GDM1 (cell line): ENCODE measurements around the gene ADAMTS17.

Source experiments
- DNase-seq: peaks from one replicate; lab custom pipeline; 2025; lab: John Stamatoyannopoulos, UW

ADAMTS17 gene

GRCh38 chr15:100053474-100054121 is 288.2 kb downstream of the ADAMTS17 start:
- DNase-seq: no peak

GRCh38 chr15:100052716-100053473 is 288.9 kb downstream of the ADAMTS17 start:
- no peak for DNase-seq

DNA sequence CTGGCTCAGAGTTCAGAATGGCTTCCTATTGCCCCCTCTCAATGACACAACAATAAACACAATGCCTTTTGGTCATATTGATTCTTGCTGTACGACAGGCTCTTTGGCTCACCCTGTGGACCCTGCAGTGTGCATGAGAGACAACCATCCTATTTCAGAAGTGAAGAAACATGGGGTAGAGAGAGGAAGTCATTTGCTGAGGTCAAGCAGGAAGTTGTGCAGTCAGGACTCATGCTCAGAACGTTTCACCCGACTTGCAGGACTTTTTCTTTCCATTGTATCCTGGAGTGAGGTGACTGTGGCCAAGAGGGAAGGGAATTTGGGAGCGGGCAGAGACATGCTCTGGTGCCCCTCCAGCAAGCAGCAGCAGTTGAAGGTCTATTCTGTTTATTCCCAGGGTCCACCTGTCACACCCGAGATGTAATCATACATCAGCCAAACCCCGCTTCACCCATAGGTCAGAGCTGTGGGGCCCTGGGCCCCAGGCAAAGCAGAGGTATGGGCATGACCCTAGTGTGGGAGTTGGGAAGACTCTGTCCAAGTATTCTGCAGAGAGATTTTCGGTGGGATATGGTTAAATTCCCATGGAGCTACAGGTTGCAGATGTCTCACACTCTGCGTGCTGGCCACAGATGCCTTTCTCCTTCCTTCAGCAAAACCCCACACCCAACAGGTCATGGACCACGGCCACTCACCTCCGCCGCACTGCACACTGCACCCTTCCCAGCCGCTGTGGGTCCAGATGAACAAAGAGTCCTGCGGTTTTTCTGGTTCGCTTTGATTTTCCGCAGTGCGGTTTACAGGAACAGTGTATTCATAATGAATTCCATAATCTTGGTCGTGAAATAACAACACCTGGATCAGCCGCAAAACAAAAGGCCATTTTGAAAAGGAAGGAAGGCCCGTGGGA is 290.6 kb downstream of the ADAMTS17 start:
- DNase-seq: no peak

DNA sequence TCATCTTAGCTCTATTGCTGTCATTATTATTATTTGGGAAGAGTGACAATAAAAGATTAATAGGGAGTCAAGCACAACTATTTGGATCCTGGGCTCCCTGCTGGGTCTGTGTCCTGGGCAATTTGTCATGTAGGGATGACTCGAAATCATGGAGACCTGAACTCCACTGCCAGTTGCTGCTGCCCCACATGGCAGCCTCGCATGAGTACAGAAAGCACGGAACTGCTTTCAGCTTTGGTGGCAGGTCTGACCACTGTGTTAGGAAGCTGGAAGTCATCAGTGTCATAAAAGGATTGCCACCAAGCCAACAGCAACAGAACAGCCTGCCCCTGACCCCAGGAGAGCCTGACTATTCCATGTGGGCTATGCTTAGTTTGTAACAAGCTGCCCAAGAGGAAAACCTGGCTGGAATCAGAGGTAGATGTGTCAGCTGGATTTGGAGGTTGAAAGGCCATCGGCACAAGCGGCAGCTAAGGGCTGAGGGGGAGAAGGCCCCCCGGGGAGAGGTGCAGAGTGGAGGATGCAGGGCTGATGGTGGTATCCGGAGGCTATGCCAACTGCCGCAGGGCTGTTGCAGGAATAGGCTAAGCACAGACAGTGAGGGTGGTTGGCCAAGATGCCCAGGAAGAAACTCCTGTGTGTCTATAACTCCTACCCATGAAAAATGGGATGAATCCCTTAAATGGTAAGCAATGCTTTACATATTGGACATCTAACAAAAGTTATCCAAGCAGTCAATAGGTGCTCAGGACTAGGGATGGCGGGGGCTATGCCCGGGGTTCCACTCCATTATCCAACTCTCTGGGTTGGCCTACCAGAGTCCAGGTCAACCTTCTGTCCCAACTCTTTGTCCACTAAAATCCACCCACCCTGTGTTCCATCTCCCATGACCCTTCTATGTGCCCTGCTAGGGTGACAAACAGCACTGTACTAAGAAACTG is 291.6 kb downstream of the ADAMTS17 start:
- DNase-seq: no peak

DNA sequence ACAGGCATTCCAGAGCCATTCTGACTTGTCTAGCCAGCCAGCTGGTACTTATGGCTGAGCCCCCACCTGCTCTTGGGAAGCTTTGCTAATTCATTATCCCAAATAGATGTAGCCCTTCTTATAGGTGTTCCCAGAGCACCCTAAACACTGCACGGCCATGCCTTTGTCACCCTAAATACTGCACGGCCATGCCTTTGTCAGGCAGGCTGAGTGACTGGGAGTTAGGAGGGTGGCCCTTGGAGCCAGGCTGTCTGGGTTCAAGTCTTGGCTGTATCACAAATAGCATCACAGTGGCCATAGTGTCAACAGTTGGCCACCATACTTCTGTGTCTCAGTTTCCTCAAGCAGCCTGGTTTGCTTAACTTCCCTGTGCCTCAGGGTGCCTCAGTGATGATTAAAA is 292.3 kb downstream of the ADAMTS17 start:
- DNase-seq: no peak

- DNase-seq: no peak
These were observed 293.0 kb downstream of the ADAMTS17 start for GRCh38 chr15:100048736-100049135.

GRCh38 chr15:100043692-100044091 is 298.1 kb downstream of the ADAMTS17 start:
- no peak for DNase-seq

- DNase-seq: no peak
These were observed 298.6 kb downstream of the ADAMTS17 start for GRCh38 chr15:100043068-100043641.

DNA sequence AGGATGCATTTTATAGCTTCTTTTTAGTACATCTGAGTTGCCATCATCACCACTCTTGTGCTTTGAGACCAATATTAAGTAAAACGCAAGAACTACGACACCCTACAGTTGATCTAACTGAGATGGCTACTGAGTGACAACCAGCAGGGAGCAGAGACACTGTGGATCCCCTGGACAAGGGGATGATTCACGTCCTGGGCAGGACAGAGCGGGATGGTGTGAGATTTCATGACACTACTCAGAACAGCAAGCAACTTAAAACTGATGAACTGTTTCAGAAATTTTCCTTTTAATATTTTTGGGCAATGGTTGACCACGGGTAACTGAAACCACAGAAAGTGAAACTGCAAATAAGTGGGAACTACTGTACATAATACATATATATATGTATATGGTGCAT is 299.2 kb downstream of the ADAMTS17 start:
- no peak for DNase-seq

- DNase-seq: no peak
These were observed 300.5 kb downstream of the ADAMTS17 start for GRCh38 chr15:100041127-100041828.

DNA sequence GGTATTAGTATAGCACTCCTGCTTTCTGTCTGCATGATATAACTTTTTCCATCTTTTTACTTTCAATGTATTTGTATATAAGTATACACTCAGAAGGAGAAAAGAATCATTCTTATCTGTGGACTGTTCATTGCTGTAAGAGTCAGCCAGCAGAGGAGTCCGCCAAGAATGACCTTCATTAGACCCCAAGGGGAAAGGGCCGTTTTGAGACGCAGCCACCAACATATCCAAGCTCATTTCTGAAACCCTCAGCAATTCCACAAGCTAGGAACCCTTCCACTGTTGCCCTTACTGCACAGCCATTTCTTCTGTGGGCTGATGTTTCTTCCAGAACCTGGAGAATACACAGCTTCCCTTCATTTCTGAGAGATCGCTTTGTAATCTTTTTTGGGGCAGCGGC is 301.8 kb downstream of the ADAMTS17 start:
- no peak for DNase-seq

GRCh38 chr15:100038736-100039135 is 303.0 kb downstream of the ADAMTS17 start:
- DNase-seq: no peak

- no peak for DNase-seq
These were observed 303.9 kb downstream of the ADAMTS17 start for GRCh38 chr15:100037901-100038300.

DNA sequence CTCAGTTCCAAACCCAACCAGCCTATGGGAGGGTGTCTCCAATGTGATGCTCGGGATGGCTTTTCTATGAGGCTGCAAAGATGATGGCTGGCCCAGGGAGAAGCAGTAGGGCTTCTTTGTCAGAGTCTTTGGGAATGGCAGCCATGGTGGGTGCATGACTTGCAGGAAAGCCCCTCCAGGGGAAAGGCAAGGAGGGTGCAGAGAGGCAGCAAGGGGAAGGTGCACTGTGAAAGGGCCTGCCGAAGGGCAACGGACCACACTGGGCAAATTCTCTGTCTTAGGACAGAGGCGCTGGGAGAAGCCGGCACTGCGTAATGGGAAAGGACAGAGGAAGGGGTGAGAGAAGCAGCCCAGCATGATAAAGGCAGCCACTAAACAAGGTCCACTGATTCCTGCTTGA is 305.8 kb downstream of the ADAMTS17 start:
- DNase-seq: no peak

GRCh38 chr15:100034191-100034590 is 307.6 kb downstream of the ADAMTS17 start:
- no peak for DNase-seq

DNA sequence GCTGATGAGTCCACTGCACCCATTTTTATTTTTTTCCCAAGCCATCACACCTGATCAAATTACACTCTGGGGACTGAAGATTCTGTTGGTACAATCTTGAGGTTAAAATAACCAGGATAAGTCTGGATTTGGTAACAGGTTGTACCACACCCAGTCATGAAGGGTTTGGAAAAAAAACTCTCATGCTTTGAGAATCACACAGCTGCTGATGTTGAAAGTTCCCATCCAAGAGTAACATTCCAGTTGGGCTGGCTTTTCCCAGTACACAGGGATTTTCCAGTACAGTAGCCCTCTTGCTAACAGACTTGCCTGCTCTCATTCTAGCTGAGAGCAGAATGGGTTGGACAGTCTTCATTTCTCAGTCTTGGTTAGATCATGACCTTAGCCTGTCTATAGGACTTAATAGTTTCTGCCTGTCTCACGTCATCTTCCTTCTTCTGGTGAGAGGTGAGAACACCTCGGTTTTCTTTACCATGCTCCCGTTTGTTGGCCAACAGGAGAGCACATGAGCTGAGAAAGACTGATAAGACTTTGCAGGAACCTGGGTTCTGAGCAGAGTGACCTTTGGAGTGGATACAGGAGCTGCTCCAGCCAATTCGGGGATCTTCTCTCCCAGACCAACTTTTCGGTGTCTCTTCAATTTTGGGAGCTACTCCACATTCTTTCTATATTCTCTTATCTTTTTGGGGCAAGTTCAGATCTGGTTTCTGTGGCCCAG is 308.5 kb downstream of the ADAMTS17 start:
- DNase-seq: no peak

GRCh38 chr15:100032358-100033085 is 309.3 kb downstream of the ADAMTS17 start:
- no peak for DNase-seq

- DNase-seq: no peak
These were observed 310.0 kb downstream of the ADAMTS17 start for GRCh38 chr15:100031665-100032357.
